Fibroblast of lung (primary cell): ENCODE data around the gene RAB28. TPM values are rescaled to one million over a fixed set of nuclear protein-coding genes. Genes with fewer than 3 reads are reported as not detected.

Experiments
- DNase-seq, 2 donors: peaks; one replicate each; pipeline versions ENCODE4 v3.0.0 to v3.0.0-alpha.2; 2010; ENCODE audit warnings: low read depth in 2 of 2
- H2AFZ ChIP-seq: 2 replicates; pipeline ENCODE4 v1.5.1; 2012; ENCODE audit warnings: low read length, control low read depth, inconsistent platforms
- H3K27ac ChIP-seq: 2 replicates; pipeline ENCODE4 v1.5.1; 2011; ENCODE audit warnings: low read length, control low read depth; ENCODE audit not compliant: insufficient read depth
- H3K27me3 ChIP-seq: 2 replicates; pipeline ENCODE4 v1.5.1; 2011; ENCODE audit warnings: mild to moderate bottlenecking, low read length; ENCODE audit not compliant: control insufficient read depth, insufficient read depth
- H3K36me3 ChIP-seq: 2 replicates; pipeline ENCODE4 v1.5.1; 2011; ENCODE audit warnings: low read length; ENCODE audit not compliant: control insufficient read depth, insufficient read depth
- H3K4me1 ChIP-seq: 2 replicates; pipeline ENCODE4 v1.5.1; 2011; ENCODE audit warnings: low read length; ENCODE audit not compliant: control insufficient read depth, insufficient read depth; ENCODE audit errors: extremely low read depth
- H3K4me2 ChIP-seq: 2 replicates; pipeline ENCODE4 v1.5.1; 2011; ENCODE audit warnings: low read length, control low read depth; ENCODE audit not compliant: insufficient read depth; ENCODE audit errors: extremely low read depth
- H3K4me3 ChIP-seq, 4 experiments: fragments of 200-600 bp in 1 of 4; sonication (generic) in 1 of 4; replicated peaks in 1 of 4; 2 replicates each; pipeline ENCODE4 v1.5.1; 2011 to 2016; ENCODE audit warnings: low read length in 4 of 4, low read depth in 3 of 4, mild to moderate bottlenecking in 3 of 4, control low read depth in 2 of 4, inconsistent platforms in 1 of 4, mixed read lengths in 1 of 4; ENCODE audit not compliant: insufficient read depth in 1 of 4; ENCODE audit errors: control extremely low read depth in 1 of 4
- H3K79me2 ChIP-seq: 2 replicates; pipeline ENCODE4 v1.5.1; 2012; ENCODE audit warnings: mild to moderate bottlenecking, low read length, inconsistent platforms; ENCODE audit not compliant: control insufficient read depth, insufficient read depth
- H3K9ac ChIP-seq: 2 replicates; pipeline ENCODE4 v1.5.1; 2011; ENCODE audit warnings: mild to moderate bottlenecking, low read length, control low read depth; ENCODE audit not compliant: insufficient read depth
- H3K9me3 ChIP-seq: 2 replicates; pipeline ENCODE4 v1.5.1; 2012; ENCODE audit warnings: low read depth, low read length; ENCODE audit not compliant: control insufficient read depth, insufficient read depth
- H4K20me1 ChIP-seq: 2 replicates; pipeline ENCODE4 v1.5.1; 2011; ENCODE audit warnings: low read length; ENCODE audit not compliant: control insufficient read depth, insufficient read depth; ENCODE audit errors: extremely low read depth
- CTCF ChIP-seq, 2 donors: IDR thresholded peaks in 1 of 2; conservative IDR thresholded peaks in 1 of 2; 1 replicate in 1 of 2; 2 replicates in 1 of 2; pipeline ENCODE4 v1.5.1; 2011 to 2012; ENCODE audit warnings: low read length in 2 of 2, control low read depth in 1 of 2, inconsistent platforms in 1 of 2, low read depth in 1 of 2, mild to moderate bottlenecking in 1 of 2
- EZH2 ChIP-seq: IDR thresholded peaks from 2 replicates; pipeline ENCODE4 v1.5.1; 2012; ENCODE audit warnings: low read length, control low read depth, mild to moderate bottlenecking; ENCODE audit errors: missing control alignments
- polyA plus RNA-seq, 2 donors: library from polyadenylated mRNA; depleted of rRNA in 1 of 2; stranded (reverse) in 1 of 2; unstranded in 1 of 2; fragments of >200 nt; gene quantifications; 2 replicates each; pipeline ENCODE4 v1.2.1, GENCODE V29; 2011 to 2012; ENCODE audit warnings: missing spikeins in 1 of 2
- total RNA-seq: library from RNA; depleted of rRNA; stranded (reverse); fragments of >200 nt; gene quantifications from 2 replicates; pipeline ENCODE4 v1.2.1, GENCODE V29; 2014

Gene RAB28
- total and polyA plus RNA-seq, 2 donors (not counting 1 experiment from before 2014, with no cell fraction given), result 17.7 to 18.1 TPM

GRCh38 chr4:13478131-13478530 is 6.0 kb downstream of the RAB28 start:
- Histone ChIP-seq H3K4me2 (no peak overlapping the region), H3K4me1 (no peaks in the 10 kb centered on the region), H3K36me3 (no peaks in the 10 kb centered on the region), H3K79me2 (peaks cover 14% of the 10 kb centered on the region), H3K27me3 (no peaks in the 10 kb centered on the region), H3K9me3 (no peaks in the 10 kb centered on the region), H4K20me1 (no peaks in the 10 kb centered on the region), H3K9ac (no peak overlapping the region), H2AFZ (no peak overlapping the region), H3K4me3 (no peak overlapping the region), H3K27ac (no peak overlapping the region)
- TF ChIP-seq CTCF (conservative IDR thresholded peaks at IDR 0.05 in 1 of 2, IDR thresholded peaks at IDR 0.05 in 1 of 2; ENCODE audit: low read depth in 1 of 2, low read length in 2 of 2) (no peak), EZH2 (no peak)
- DNase-seq, result no peak

GRCh38 chr4:13476915-13477314 is 7.2 kb downstream of the RAB28 start:
- no peak overlapping the region for H3K27ac ChIP-seq
- no peaks in the 10 kb centered on the region for H3K4me1 ChIP-seq
- H3K9me3 ChIP-seq, result no peaks in the 10 kb centered on the region
- DNase-seq, result peak in 1 of 2 donors; percentile 93
- H2AFZ ChIP-seq, result no peak overlapping the region
- H3K9ac ChIP-seq, result no peak overlapping the region
- H4K20me1 ChIP-seq, result no peaks in the 10 kb centered on the region
- H3K79me2 ChIP-seq, result peaks cover 8% of the 10 kb centered on the region
- H3K36me3 ChIP-seq, result no peaks in the 10 kb centered on the region
- no peaks in the 10 kb centered on the region for H3K27me3 ChIP-seq
- TF ChIP-seq CTCF (conservative IDR thresholded peaks at IDR 0.05 in 1 of 2, IDR thresholded peaks at IDR 0.05 in 1 of 2; ENCODE audit: low read depth in 1 of 2, low read length in 2 of 2) (no peak), EZH2 (no peak)
- no peak overlapping the region for H3K4me3 ChIP-seq
- H3K4me2 ChIP-seq, result no peak overlapping the region

GRCh38 chr4:13476152-13476551 is 8.0 kb downstream of the RAB28 start:
- Histone ChIP-seq H3K27ac (no peak overlapping the region), H3K9ac (no peak overlapping the region), H3K27me3 (no peaks in the 10 kb centered on the region), H4K20me1 (no peaks in the 10 kb centered on the region), H3K4me1 (no peaks in the 10 kb centered on the region), H3K9me3 (no peaks in the 10 kb centered on the region), H3K4me2 (no peak overlapping the region), H3K36me3 (no peaks in the 10 kb centered on the region), H2AFZ (no peak overlapping the region), H3K4me3 (no peak overlapping the region), H3K79me2 (peaks cover 6% of the 10 kb centered on the region)
- no peak for TF ChIP-seq EZH2
- no peak for TF ChIP-seq CTCF (conservative IDR thresholded peaks at IDR 0.05 in 1 of 2, IDR thresholded peaks at IDR 0.05 in 1 of 2; ENCODE audit: low read depth in 1 of 2, low read length in 2 of 2)
- no peak for DNase-seq
